Small intestine (tissue), 7 donors: ENCODE data around the gene DPM2. TPM values are rescaled to one million over a fixed set of nuclear protein-coding genes. Genes with fewer than 3 reads are reported as not detected.

Source experiments
- DNase-seq, 2 donors: peaks; one replicate each; pipeline versions ENCODE4 v3.0.0 to v3.0.0-alpha.2; 2013
- FAIRE-seq: peaks from 2 replicates; lab custom pipeline; 2012; peaks lifted over from hg19 to GRCh38; lab: Jason Lieb, UNC
- H3K27ac ChIP-seq, 3 donors: one replicate each; pipeline ENCODE4 v1.5.1; 2013; ENCODE audit warnings: low read length in 2 of 3, mild to moderate bottlenecking in 2 of 3, control low read depth in 1 of 3, inconsistent platforms in 1 of 3, low read depth in 1 of 3, moderate library complexity in 1 of 3
- H3K27me3 ChIP-seq, 3 donors: one replicate each; pipeline ENCODE4 v1.6.1; 2013; ENCODE audit warnings: low read length in 3 of 3, inconsistent platforms in 1 of 3; ENCODE audit not compliant: control insufficient read depth in 3 of 3, insufficient read depth in 3 of 3
- H3K36me3 ChIP-seq, 3 donors: one replicate each; pipeline ENCODE4 v1.6.1; 2013; ENCODE audit warnings: low read length in 3 of 3, inconsistent platforms in 1 of 3, low read depth in 1 of 3, mild to moderate bottlenecking in 1 of 3, moderate library complexity in 1 of 3; ENCODE audit not compliant: control insufficient read depth in 3 of 3, insufficient read depth in 2 of 3
- H3K4me1 ChIP-seq, 3 donors: one replicate each; pipeline ENCODE4 v1.6.1; 2013; ENCODE audit warnings: low read length in 2 of 3, inconsistent platforms in 1 of 3, low read depth in 1 of 3, mild to moderate bottlenecking in 1 of 3, moderate library complexity in 1 of 3; ENCODE audit not compliant: control insufficient read depth in 3 of 3, insufficient read depth in 2 of 3
- H3K4me3 ChIP-seq, 3 donors: one replicate each; pipeline ENCODE4 v1.5.1; 2013; ENCODE audit warnings: low read length in 3 of 3, control low read depth in 1 of 3, inconsistent platforms in 1 of 3, low read depth in 1 of 3, mild to moderate bottlenecking in 1 of 3, moderate library complexity in 1 of 3
- H3K9me3 ChIP-seq, 2 donors: one replicate each; pipeline ENCODE4 v1.6.1; 2013; ENCODE audit warnings: low read depth in 1 of 2, low read length in 1 of 2; ENCODE audit not compliant: control insufficient read depth in 2 of 2, insufficient read depth in 1 of 2
- WGBS, 3 donors: extraction: QIAGEN DNeasy Blood & Tissue Kit; methylation state at CpG; one replicate each; pipeline ENCODE4 v1.1.7; 2013; 5-methylcytosine and 5-hydroxymethylcytosine counted together
- polyA plus RNA-seq, 4 donors: library from polyadenylated mRNA; stranded (reverse) in 3 of 4; unstranded in 1 of 4; fragments of 200-250 nt in 3 of 4; fragments of 120-200 nt in 1 of 4; gene quantifications; one replicate each; pipeline versions ENCODE4 v1.2.1 to v1.2.3, GENCODE V29; 2013
- donor health status: healthy with polysubstance abuse.
- donor health status: control.
- donor health status: control.
- donor health status: Bipolar disorder and iron deficiency.
- donor health status: healthy.

Gene DPM2
- polyA plus RNA-seq, 4 donors: 23.2 to 46.0 (median 35.4) TPM

DNA sequence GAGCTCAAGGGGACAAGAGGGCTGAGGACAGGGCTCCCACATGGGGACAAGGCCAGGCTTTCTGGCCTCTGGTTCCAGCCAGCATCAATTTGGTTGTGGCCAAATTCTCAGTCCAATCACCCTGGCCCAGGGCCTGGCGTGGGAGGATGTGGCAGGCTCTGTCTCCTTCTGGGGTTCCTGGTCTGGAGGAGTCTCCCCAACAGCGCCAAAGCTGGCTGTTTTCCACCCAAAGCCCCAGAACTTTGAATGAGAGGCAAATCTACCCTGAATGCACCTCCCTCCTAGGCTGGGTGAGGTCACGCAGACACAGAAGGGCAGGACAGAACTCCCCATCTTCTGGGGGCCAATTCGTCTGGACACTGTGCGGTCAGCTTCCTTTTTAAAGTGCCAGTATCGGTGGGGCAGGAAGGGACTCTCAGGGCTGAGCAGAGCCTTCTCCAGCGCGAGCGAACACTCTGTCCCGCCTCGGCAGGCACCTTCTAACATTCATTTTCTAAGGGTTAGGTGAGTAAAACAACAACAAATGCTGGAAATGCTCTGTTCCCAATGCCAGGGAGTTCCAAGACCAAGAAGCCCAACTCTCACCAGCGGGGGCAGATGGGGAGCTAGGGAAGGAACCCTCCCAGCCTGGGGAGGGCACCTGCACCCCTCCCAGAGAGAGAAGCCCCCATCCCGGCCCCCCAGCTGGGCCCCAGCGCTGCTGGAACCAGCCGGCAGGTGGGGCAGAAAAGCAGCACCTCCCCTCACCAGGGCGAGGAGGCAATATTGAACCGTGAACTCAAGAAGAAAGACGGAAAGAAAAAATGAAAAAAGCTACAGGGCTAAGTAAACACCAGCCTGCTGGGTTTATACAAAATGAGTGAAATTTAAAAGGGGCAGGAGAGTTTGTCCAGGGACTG lies 3.7 kb upstream of the DPM2 start:
- no peak for FAIRE-seq
- peaks cover 2 to 46% (median 6%) of the 10 kb centered on the region in 3 donors for H3K4me1 ChIP-seq
- DNase-seq: no peak
- no peaks in the 10 kb centered on the region for H3K9me3 ChIP-seq
- H3K27ac ChIP-seq: peak overlapping the region in 1 of 3 donors; percentile 63
- no peak overlapping the region for H3K4me3 ChIP-seq
- 71 to 73% (median 71%) methylated on average over 18 of the region's 18 CpGs for WGBS, 3 donors
- peaks cover 5 to 65% (median 26%) of the 10 kb centered on the region in 3 donors for H3K36me3 ChIP-seq
- H3K27me3 ChIP-seq: no peaks in the 10 kb centered on the region

DNA sequence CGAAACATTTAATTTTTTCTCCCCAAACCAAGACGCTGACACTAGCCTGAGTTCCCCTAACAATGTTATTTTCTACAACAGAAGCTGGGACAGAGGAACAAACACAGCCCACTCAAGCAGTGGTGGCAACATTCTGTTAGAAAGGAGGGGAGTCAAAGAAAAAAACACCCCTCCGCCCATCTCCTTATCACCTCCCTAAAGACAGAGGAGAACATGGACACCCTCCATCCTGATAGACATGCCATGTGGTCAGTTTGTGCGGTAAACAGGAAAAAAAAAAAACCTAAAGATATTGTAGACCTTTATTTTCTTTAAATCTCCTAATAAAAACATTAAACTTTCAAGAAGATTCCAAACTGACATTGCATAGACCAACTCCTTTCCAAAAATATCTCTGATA lies 2.9 kb upstream of the DPM2 start:
- no peak for FAIRE-seq
- peaks cover 5 to 65% (median 22%) of the 10 kb centered on the region in 3 donors for H3K36me3 ChIP-seq
- peaks cover 9 to 45% (median 9%) of the 10 kb centered on the region in 3 donors for H3K4me1 ChIP-seq
- no peaks in the 10 kb centered on the region for H3K9me3 ChIP-seq
- DNase-seq: no peak
- 91 to 98% (median 95%) methylated on average over 4 of the region's 4 CpGs for WGBS, 3 donors
- no peak overlapping the region for H3K4me3 ChIP-seq
- no peak overlapping the region for H3K27ac ChIP-seq
- H3K27me3 ChIP-seq: no peaks in the 10 kb centered on the region

DNA sequence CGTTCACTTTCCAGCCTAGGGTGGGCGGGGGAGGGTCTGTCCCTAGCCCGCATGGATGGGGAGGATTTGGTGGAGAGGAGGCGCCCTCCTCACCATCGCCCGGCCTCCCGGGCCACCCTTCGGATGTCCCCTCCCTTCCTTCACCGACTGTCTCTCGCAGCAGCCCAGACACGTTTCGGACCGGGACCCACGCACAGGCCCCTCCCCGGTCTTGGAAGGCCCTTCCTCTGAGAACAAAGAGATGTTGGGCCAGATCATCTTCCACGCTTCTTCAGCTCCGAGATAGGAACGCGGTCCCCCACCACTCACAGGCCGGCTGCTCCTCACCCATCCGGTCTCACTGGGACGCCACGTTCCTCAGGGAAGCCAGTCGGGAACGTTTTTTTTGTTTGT lies 640 bp upstream of the DPM2 start:
- FAIRE-seq: no peak
- Histone ChIP-seq H3K9me3 (no peaks in the 10 kb centered on the region), H3K27me3 (no peaks in the 10 kb centered on the region), H3K27ac (peak overlapping the region in 2 of 3 donors; percentile 24 to 57), H3K4me1 (peaks cover 9 to 43% (median 9%) of the 10 kb centered on the region in 3 donors), H3K4me3 (peak overlapping the region in 2 of 3 donors; percentile 76 to 91), H3K36me3 (peaks cover 2 to 57% (median 14%) of the 10 kb centered on the region in 3 donors)
- DNase-seq: peak in 1 of 2 donors; percentile 45
- 12 to 33% (median 33%) methylated on average over 25 of the region's 25 CpGs for WGBS, 3 donors

DNA sequence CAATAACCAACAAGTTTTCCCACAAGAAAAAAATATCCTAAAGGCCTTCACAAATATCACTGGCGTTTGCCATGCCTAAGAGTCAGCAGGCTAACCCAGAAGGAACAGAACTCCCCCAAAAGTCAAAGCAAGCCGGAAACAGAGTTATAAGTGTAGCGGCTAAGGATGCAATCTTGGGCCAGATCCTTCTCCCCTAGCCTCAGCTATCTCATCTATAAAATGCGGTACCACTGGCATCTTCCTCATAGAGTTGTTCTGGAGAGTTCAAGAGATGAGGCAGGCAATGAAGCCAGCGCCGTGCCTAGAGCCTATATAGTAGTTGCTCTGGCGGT lies 632 bp downstream of the DPM2 start:
- Histone ChIP-seq H3K27me3 (no peaks in the 10 kb centered on the region), H3K27ac (peak overlapping the region in 1 of 3 donors; percentile 57), H3K36me3 (peaks cover 2 to 49% (median 6%) of the 10 kb centered on the region in 3 donors), H3K4me3 (peak overlapping the region; percentile 53 to 91 (median 76)), H3K9me3 (no peaks in the 10 kb centered on the region), H3K4me1 (peaks cover 9 to 31% (median 9%) of the 10 kb centered on the region in 3 donors)
- DNase-seq (no peak), FAIRE-seq (no peak)
- 5 to 11% (median 10%) methylated on average over 7 of the region's 7 CpGs for WGBS, 3 donors

DNA sequence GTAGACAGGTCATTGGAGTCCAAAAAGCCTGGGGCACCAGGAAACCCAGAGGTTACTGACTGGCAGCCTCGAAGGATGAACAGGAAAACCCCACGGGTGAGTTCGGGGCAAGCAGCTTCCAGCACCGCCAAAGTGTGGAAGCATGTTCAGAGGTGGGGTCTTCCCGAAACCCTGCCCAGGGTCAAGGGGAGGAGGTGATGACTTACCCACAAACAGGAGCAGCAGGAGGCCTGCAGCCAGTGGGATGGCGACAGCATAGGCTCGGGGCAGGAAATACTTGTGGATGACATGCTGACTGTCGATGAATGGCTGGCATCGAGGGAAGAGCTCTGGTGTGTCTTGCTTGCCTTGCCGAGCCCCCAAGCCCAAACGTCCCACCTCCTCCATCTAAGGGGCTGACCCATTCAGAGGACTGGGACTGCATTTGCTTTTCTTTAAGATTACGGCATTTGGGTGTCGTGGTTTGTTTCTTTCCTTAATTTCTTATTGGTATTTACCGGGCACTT lies 1.3 kb downstream of the DPM2 start:
- H3K36me3 ChIP-seq: peaks cover 0 to 42% (median 2%) of the 10 kb centered on the region in 3 donors
- peaks cover 9 to 28% (median 9%) of the 10 kb centered on the region in 3 donors for H3K4me1 ChIP-seq
- H3K4me3 ChIP-seq: peak overlapping the region in 1 of 3 donors; percentile 76
- FAIRE-seq: no peak
- WGBS, 3 donors: 73 to 83% (median 78%) methylated on average over 14 of the region's 14 CpGs
- H3K27me3 ChIP-seq: peaks cover 0 to 2% (median 0%) of the 10 kb centered on the region in 3 donors
- H3K27ac ChIP-seq: no peak overlapping the region
- H3K9me3 ChIP-seq: no peaks in the 10 kb centered on the region
- DNase-seq: no peak

DNA sequence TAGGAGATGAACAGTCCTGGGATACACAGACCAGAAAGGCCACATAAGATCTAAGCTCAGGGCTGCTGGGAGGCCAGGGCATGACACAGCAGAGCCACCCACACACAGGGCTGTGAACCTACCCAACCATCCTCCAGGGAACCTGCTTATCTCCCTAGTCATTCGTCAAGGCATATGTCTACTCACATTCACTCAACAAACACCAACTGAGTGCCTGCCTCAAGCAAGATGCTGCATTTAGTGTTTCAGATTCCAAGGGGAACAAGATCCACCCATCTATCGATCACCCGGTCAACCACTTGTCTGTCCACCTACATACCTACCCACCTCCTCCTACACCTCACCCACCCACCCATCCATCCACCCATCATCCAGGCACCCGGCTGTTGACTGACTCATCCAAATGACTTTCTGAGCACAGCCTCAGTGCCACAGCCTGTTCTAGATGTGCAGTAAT lies 1.9 kb downstream of the DPM2 start:
- no peak for DNase-seq
- Histone ChIP-seq H3K4me3 (no peak overlapping the region), H3K27me3 (peaks cover 0 to 8% (median 0%) of the 10 kb centered on the region in 3 donors), H3K27ac (no peak overlapping the region), H3K4me1 (peaks cover 9 to 29% (median 13%) of the 10 kb centered on the region in 3 donors), H3K9me3 (no peaks in the 10 kb centered on the region), H3K36me3 (peaks cover 0 to 36% (median 0%) of the 10 kb centered on the region in 3 donors)
- no peak for FAIRE-seq
- 60 to 75% (median 69%) methylated on average over 4 of the region's 4 CpGs for WGBS, 3 donors

DNA sequence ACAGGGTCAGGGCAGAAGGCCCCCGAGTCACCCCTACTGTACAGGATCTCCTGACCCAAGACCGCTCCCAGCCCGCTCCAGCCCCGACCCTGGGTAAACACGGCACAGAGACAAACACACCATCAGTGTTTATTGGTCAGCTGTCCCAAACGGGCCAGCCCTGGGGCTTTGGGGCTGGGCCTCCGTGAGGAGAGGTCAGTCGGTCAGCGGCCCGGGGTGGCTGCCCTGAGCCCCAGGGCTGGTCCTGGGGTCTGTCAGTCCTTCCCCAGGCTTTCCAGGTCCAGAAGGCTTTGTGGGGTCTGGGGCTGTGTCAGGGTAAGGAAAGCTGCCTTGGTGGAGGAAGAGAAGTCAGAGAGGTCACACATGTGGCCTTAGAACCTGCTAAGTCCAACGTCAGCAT lies 2.7 kb downstream of the DPM2 start:
- WGBS, 3 donors: 68 to 75% (median 71%) methylated on average over 11 of the region's 11 CpGs
- FAIRE-seq (no peak), DNase-seq (no peak)
- H3K9me3 ChIP-seq: no peaks in the 10 kb centered on the region
- peaks cover 9 to 34% (median 15%) of the 10 kb centered on the region in 3 donors for H3K4me1 ChIP-seq
- H3K4me3 ChIP-seq: no peak overlapping the region
- H3K27me3 ChIP-seq: peaks cover 0 to 15% (median 0%) of the 10 kb centered on the region in 3 donors
- no peak overlapping the region for H3K27ac ChIP-seq
- peaks cover 0 to 33% (median 0%) of the 10 kb centered on the region in 3 donors for H3K36me3 ChIP-seq

DNA sequence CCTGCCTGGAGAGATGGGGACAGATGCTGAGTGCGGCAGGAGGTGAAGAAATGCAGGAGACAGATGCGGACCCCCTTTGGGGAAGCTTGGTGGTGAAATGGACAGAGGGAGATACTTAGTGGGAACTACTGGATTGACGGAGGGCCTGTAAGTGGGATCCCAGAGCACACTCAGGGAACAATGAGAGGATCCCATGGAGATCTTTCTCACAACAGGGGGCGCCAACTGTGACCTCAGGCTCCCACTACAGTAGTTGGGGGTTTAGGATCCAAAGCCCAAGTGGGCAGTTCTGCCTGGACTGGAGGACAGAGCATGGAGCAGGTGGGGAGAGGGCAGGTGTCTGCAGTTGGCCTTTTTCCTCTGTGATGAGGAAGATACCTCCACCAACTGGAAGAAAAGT lies 3.4 kb downstream of the DPM2 start:
- WGBS, 3 donors: 91 to 94% (median 92%) methylated on average over 4 of the region's 4 CpGs
- DNase-seq: no peak
- Histone ChIP-seq H3K27me3 (peaks cover 0 to 22% (median 0%) of the 10 kb centered on the region in 3 donors), H3K4me1 (peaks cover 9 to 34% (median 15%) of the 10 kb centered on the region in 3 donors), H3K9me3 (no peaks in the 10 kb centered on the region), H3K27ac (no peak overlapping the region), H3K36me3 (peaks cover 0 to 29% (median 0%) of the 10 kb centered on the region in 3 donors), H3K4me3 (no peak overlapping the region)
- FAIRE-seq: no peak
